Limb (tissue), 2 donors: ENCODE results near the gene RTKN.
"Not testable (repeated sequence)": the region's sequence is repeated elsewhere in the genome, so short reads cannot be mapped to it uniquely, and the experiment has no call there.

ENCODE experiments used
- DNase-seq, 2 donors: peaks; one replicate each; pipeline ENCODE4 v3.0.0-alpha.2; 2016; ENCODE audit errors: extremely low spot score in 2 of 2

Gene RTKN

GRCh38 chr2:74441690-74442482 is at the start of gene RTKN:
Gene RTKN (minus strand): TSS chr2:74441937. CDS start chr2:74441816, 121 bp downstream.
- peak in 1 of 2 donors; percentile 71 for DNase-seq

- DNase-seq, result no peak
Measured at GRCh38 chr2:74489906-74490305, 48.2 kb upstream of the RTKN start.

DNA sequence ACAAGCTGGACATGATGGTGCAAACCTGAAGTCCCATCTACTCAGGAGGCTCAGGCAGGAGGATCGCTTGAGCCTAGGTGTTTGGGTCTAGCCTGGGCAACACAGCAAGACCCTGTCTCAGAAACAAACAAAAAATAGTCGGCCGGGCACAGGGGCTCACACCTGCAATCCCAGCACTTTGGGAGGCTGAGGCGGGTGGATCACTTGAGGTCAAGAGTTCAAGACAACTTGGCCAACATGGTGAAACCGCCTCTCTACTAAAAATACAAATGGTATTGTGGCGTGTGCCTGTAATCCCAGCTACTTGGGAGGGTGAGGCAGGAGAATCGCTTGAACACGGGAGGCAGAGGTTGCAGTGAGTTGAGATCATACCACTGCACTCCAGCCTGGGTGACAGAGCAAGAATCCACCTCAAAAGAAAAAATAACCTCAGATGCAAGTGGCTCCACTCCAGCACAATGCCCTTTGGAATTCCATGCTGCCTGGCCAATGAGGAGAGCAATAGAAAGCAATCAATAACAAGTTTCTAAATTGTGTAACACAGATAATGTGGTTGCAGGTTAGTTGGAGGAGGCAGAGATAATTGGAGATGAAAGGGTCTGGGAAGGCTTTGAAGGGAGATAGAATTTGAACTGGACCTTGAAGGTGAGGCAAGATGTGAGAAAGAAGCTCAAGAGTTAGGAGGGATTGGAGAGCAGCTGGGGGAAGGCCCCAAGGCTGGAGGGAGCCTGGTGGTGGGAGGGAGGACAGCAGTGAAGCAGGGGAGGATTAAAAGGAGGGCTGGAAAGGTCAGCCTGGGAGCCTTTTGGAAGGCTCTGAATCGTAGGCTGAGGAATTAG is 47.1 kb upstream of the RTKN start:
- no peak for DNase-seq

DNA sequence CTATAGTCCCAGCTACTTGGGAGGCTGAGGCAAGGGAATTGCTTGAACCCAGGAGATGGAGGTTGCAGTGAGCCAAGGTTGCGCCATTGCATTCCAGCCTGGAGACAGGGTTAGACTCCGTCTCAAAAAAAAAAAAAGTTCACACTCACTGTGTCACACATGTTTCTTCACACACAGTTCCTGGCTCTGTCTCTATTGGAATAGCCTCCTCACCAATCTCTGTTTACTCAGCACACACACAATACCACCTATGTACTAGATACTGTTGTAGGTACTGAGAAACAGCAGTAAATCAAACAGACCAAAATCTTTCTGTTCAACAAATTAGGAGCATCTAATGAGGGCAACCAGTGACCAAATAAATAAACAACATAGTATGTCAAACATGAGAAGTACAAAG is 44.4 kb upstream of the RTKN start:
- no peak for DNase-seq

DNA sequence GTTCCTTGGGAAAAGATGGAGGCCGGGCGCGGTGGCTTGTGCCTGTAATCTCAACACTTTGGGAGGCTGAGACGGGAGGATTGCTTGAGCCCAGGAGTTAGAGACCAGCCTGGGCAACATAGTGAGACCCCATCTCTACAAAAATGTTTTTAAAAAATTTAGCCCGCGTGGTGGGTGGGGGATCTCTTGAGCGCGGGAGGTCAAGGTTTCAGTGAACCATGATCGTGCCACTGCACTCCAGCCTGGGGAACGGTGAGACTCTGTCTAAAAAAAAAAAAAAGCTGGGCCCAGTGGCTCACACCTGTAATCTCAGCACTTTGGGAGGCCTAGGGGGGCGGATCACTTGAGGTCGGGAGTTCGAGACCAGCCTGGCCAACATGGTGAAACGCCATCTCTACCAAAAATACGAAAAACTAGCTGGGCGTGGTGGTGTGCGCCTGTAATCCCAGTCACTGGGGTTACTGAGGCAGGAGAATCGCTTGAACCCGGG is 42.0 kb upstream of the RTKN start:
- not testable (repeated sequence) for DNase-seq

DNA sequence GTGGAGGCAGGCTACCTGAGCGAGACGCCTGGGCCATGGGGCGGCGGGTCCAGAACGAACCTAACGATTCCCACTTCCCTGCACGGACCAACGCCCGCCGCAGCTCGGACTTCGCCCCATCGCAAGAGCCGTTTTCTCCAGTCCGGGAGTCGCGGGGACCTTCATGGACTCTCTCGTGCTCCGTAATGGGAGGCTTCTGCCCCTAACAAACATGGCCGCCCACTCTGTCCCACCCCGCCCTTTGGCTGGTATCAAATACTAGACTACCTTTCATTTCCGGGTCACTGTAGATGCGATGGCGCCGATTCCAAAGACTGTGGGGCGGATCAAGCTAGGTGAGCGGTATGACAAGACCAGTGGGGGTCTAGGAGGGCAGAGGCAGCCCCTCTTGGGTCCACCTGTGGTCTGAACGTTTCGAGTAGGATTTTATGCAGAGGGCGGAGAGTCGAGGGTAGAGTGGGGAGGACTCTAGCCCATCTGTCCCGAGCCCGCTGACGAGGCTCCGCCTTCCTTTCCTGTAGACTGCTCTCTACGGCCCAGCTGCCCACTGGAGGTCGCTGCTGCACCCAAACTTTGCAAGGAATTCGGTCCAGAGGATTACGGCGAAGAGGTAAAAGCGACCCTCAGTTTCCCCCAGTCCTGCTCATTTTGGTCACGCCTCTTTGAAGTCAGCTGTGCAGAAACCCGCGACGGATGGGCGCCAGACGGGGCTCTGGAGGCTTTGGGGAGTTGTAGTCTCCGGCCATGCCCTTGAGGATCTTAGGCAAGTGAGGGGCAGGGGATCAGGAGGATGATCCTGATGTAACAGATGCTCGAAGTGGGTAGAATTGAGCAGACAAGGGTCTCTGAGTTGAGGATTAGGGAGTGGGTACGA is 41.3 kb upstream of the RTKN start, which contains the start of the genes CCDC142 and TTC31:
Gene CCDC142 (minus strand): TSS at position 198 of the 874 bp plus-strand sequence. CDS start 161 bp downstream, at position 37.
Gene TTC31 (plus strand): TSS at position 281 of the 874 bp plus-strand sequence. CDS start 15 bp downstream, at position 296.
- DNase-seq, result peak; percentile 95 to 98

DNA sequence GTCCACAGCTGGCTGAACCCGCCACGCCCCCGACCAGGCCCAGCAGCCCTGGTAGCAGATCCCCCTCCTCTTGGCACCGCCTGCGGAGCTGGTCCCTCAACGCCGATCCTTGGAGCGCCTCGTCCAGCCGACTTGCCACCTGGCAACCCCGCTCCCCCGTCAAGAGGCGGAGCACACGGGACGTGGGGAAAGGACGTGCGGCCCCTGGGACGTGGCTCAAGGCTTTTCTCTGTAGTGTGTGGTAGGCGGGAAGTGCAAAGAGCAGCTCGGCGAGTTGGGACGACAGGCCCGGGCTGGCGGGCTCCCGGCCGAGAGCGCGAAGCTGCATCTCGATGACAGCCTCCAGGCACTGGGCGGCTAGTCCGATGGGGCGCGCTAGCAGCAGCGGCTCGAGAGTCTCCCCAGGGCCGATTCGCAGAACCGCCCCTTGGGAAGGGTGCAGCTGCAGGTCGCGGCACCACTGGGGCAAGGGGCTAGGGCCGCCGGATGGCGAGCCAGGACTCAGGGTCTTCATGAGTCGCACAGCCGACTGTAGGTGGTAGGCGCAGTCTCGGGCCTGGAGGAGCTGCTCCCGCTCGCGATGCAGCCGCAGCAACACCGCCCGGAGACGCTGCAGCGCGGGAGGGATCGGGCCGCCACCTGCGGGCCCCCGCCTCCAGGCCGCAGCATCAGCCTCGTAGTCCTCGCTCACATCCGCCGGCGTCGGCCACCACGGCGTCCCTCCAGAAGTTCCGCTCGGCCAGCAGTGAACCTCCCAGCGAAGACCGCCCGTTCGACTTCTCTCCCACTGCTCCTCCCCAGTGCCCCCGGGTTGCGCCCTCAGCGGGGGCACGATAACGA is 40.4 kb upstream of the RTKN start:
- peak in 1 of 2 donors; percentile 58 for DNase-seq

DNA sequence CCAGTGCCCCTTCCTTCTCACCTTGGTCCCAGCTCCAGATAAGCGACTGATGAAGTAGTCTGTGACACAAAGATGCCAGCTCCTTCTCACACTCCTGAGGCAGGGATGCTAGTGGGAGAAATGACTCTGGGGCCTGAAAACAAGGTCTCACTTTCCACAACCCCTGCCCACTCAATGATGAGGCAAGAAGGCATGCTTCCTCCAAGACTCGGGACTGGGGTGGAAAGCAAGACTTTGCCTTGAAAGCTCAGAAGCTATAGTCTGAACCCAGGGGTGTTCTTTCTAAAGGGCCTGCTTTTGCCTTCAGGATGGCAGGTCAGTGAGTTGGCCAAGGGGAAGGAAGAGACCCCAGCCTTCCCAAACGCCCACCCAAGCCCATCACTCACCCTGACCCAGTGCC is 39.7 kb upstream of the RTKN start:
- DNase-seq, result no peak

- DNase-seq, result no peak
Measured at GRCh38 chr2:74474899-74475298, 33.2 kb upstream of the RTKN start.

GRCh38 chr2:74474481-74474880 is 32.7 kb upstream of the RTKN start:
- no peak for DNase-seq

DNA sequence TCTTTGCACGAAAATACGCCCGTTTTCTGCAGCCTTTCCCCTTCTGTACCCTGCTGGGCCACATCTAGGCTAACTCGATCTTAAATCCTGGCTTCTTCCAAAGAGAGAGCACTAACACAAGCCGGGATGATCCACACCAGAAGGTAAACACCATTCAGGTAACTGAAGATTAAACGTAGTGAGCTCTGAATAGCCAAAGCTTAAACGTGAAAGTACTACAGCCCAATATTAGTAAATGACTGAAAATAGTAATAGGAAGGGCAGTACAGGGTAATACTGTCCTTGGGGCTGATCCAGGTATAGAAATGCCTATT is 31.2 kb upstream of the RTKN start:
- no peak for DNase-seq

GRCh38 chr2:74472086-74472944 is 30.6 kb upstream of the RTKN start, which contains the start of gene MRPL53:
Gene MRPL53 (minus strand): TSS chr2:74472680. CDS start chr2:74472660, 20 bp downstream.
- DNase-seq, result peak; percentile 92 to 96

DNA sequence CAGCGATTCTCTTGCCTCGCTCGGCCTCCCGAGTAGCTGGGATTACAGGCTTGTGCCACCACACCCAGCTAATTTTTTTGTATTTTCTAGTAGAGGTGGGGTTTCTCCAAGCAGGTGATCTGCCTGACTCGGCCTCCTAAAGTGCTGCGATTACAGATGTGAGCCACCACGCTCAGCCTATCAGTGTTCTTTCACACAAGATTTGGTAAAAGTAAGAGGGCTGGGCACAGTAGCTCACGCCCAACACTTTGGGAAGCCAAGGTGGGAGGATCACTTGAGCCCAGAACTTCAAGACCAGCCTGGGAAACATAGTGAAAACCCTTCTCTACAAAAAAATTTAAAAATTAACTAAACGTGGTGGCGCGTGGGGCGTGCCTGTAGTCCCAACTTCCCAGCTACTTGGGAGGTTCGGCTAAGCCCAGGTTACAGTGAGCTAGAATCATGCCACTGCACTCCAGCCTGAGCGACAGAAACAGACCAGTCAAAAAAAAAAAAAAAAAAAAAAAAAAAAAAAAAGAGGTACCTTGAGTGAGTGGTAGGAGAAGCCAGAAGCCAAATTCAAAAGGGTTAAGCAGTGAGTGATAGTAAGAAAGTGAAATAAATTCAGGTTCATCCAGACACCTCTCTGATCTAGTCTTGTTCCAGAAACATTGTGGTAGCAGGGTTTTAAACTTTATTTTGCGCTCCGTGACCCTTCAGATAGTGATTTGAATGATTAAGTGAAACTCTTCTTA is 29.8 kb upstream of the RTKN start:
- DNase-seq, result no peak

GRCh38 chr2:74470742-74471141 is 29.0 kb upstream of the RTKN start:
- DNase-seq, result not testable (repeated sequence)

GRCh38 chr2:74464406-74464805 is 22.7 kb upstream of the RTKN start:
- DNase-seq, result no peak

DNA sequence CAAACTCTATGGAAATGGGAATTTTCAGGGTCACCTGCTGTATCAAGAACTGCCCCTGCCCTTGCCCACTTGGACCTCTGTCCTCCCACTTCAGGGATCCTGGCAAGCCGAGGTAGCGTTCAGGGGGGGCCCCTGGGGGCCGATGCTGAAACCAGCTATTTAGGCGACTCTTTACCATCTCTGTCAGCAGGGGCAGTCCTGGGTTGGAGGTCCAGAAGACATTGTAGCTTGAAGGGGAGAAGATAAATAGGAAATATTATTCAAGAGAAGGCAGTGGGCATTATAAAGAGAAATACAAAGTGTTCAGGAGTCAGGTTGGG is 21.0 kb upstream of the RTKN start:
- no peak for DNase-seq

- DNase-seq, result no peak
Measured at GRCh38 chr2:74462054-74462785, 20.5 kb upstream of the RTKN start.
